Measurements from ENCODE around the gene MTHFR.

Gene MTHFR

DNA sequence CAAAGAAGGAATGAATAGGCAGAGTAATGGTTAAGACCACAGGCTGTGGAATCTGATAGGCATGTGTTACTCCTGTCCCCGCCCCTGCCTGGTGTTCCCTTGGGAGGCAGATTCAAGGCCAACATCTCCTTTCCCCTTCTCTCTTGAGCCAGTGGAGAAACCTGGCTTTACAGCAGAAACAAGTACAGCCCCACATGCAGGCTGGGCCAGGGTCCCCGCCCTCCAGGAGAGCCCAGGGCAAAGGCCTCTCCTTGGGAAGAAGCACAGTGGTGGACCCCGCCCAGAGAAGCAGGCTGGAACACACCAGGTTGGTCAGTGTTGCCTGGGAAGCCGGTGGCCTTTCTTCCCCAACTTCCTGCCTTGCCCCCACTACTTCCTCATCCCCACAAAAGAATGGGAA is 36.9 kb downstream of the MTHFR start:
- no peak for TF ChIP-seq ZBTB7A (IDR thresholded peaks at IDR 0.05; ENCODE audit: low read depth)
- TF ChIP-seq, protein P1, sequence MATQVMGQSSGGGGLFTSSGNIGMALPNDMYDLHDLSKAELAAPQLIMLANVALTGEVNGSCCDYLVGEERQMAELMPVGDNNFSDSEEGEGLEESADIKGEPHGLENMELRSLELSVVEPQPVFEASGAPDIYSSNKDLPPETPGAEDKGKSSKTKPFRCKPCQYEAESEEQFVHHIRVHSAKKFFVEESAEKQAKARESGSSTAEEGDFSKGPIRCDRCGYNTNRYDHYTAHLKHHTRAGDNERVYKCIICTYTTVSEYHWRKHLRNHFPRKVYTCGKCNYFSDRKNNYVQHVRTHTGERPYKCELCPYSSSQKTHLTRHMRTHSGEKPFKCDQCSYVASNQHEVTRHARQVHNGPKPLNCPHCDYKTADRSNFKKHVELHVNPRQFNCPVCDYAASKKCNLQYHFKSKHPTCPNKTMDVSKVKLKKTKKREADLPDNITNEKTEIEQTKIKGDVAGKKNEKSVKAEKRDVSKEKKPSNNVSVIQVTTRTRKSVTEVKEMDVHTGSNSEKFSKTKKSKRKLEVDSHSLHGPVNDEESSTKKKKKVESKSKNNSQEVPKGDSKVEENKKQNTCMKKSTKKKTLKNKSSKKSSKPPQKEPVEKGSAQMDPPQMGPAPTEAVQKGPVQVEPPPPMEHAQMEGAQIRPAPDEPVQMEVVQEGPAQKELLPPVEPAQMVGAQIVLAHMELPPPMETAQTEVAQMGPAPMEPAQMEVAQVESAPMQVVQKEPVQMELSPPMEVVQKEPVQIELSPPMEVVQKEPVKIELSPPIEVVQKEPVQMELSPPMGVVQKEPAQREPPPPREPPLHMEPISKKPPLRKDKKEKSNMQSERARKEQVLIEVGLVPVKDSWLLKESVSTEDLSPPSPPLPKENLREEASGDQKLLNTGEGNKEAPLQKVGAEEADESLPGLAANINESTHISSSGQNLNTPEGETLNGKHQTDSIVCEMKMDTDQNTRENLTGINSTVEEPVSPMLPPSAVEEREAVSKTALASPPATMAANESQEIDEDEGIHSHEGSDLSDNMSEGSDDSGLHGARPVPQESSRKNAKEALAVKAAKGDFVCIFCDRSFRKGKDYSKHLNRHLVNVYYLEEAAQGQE (IDR thresholded peaks at IDR 0.05; ENCODE audit: low read depth), result no peak
- TF ChIP-seq EGR1 (IDR thresholded peaks at IDR 0.05), result no peak
- TF ChIP-seq USF1 (IDR thresholded peaks at IDR 0.05), result no peak
- no peak for TF ChIP-seq TAF1 (IDR thresholded peaks at IDR 0.05; ENCODE audit: low read depth)
- TF ChIP-seq FOXM1 (IDR thresholded peaks at IDR 0.05; ENCODE audit: borderline replicate concordance, low read depth), result no peak
- TF ChIP-seq TEAD4 (IDR thresholded peaks at IDR 0.05), result no peak
- TF ChIP-seq NFIC (IDR thresholded peaks at IDR 0.05), result no peak
- no peak for TF ChIP-seq CREB1 (IDR thresholded peaks at IDR 0.05; ENCODE audit: low read depth)
- no peak for TF ChIP-seq EP300 (IDR thresholded peaks at IDR 0.05; ENCODE audit: borderline replicate concordance)

- TF ChIP-seq, protein P1 (IDR thresholded peaks at IDR 0.05; ENCODE audit: low read depth), result no peak
- TF ChIP-seq, protein P2, sequence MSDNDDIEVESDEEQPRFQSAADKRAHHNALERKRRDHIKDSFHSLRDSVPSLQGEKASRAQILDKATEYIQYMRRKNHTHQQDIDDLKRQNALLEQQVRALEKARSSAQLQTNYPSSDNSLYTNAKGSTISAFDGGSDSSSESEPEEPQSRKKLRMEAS (IDR thresholded peaks at IDR 0.05), result no peak
- TF ChIP-seq USF1 (IDR thresholded peaks at IDR 0.05), result no peak
- no peak for TF ChIP-seq TAF1 (IDR thresholded peaks at IDR 0.05; ENCODE audit: low read depth)
- TF ChIP-seq CEBPB (IDR thresholded peaks at IDR 0.05), result no peak
- no peak for TF ChIP-seq YY1 (IDR thresholded peaks at IDR 0.05; ENCODE audit: low read depth)
- TF ChIP-seq ZBTB7A (IDR thresholded peaks at IDR 0.05; ENCODE audit: low read depth), result no peak
- no peak for TF ChIP-seq NFIC (IDR thresholded peaks at IDR 0.05)
- no peak for TF ChIP-seq RAD21 (IDR thresholded peaks at IDR 0.05; ENCODE audit: low read depth)
- no peak for TF ChIP-seq EGR1 (IDR thresholded peaks at IDR 0.05)
- TF ChIP-seq CREB1 (IDR thresholded peaks at IDR 0.05; ENCODE audit: low read depth), result no peak
- TF ChIP-seq TEAD4 (IDR thresholded peaks at IDR 0.05), result no peak
- no peak for TF ChIP-seq FOXM1 (IDR thresholded peaks at IDR 0.05; ENCODE audit: borderline replicate concordance, low read depth)
- no peak for TF ChIP-seq TCF12 (IDR thresholded peaks at IDR 0.05; ENCODE audit: low read depth)
- TF ChIP-seq EP300 (IDR thresholded peaks at IDR 0.05; ENCODE audit: borderline replicate concordance), result no peak
Measured at GRCh38 chr1:11767922-11768704, 37.7 kb downstream of the MTHFR start.

DNA sequence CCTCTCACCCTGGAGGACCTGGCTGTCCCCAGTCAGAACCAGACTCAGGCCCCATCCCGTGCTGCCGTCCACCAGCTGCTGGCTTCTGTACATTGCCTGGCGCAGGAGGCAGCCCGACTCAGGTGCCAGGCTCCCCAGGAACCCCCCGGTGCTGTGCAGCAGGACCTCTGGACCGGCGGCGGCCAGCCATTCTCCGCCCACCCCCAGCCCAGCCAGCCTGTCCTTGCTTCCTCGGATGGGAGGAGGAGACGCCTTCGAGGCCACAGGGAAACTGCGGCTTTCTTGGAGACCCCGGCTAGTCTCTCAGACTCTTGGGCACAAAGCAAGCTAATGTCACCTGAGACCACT is 39.4 kb downstream of the MTHFR start:
- TF ChIP-seq CREB1 (IDR thresholded peaks at IDR 0.05; ENCODE audit: low read depth) (no peak), TEAD4 (IDR thresholded peaks at IDR 0.05) (no peak), YY1 (IDR thresholded peaks at IDR 0.05; ENCODE audit: low read depth) (no peak), FOXM1 (IDR thresholded peaks at IDR 0.05; ENCODE audit: borderline replicate concordance, low read depth) (no peak), TCF12 (IDR thresholded peaks at IDR 0.05; ENCODE audit: low read depth) (no peak), CEBPB (IDR thresholded peaks at IDR 0.05) (no peak), ZBTB7A (IDR thresholded peaks at IDR 0.05; ENCODE audit: low read depth) (no peak), NFIC (IDR thresholded peaks at IDR 0.05) (no peak), EGR1 (IDR thresholded peaks at IDR 0.05) (no peak), USF1 (IDR thresholded peaks at IDR 0.05) (no peak), EP300 (IDR thresholded peaks at IDR 0.05; ENCODE audit: borderline replicate concordance) (no peak), TAF1 (IDR thresholded peaks at IDR 0.05; ENCODE audit: low read depth) (no peak), RAD21 (IDR thresholded peaks at IDR 0.05; ENCODE audit: low read depth) (no peak)
- TF ChIP-seq, protein P2 (IDR thresholded peaks at IDR 0.05), result no peak
- TF ChIP-seq, protein P1 (IDR thresholded peaks at IDR 0.05; ENCODE audit: low read depth), result no peak
